H1 (cell line): Measurements from ENCODE around the gene FXYD7. TPM values are rescaled to one million over a fixed set of nuclear protein-coding genes. Genes with fewer than 3 reads are reported as not detected.

ENCODE experiments used
- CHD7 ChIP-seq: fragments of 300-600 bp; sonication (generic); IDR thresholded peaks from 2 replicates; pipeline ENCODE4 v1.7.1; 2012; ENCODE audit warnings: low read length, moderate library complexity, mild to moderate bottlenecking, inconsistent platforms; ENCODE audit not compliant: insufficient replicate concordance
- GABPA ChIP-seq: IDR thresholded peaks from 2 replicates; pipeline ENCODE4 v1.6.1; 2011; ENCODE audit warnings: mild to moderate bottlenecking, low read length, moderate library complexity, borderline replicate concordance; ENCODE audit not compliant: insufficient read depth
- KDM5A ChIP-seq: fragments of 200-600 bp; IDR thresholded peaks from 2 replicates; pipeline ENCODE4 v1.7.1; 2012; ENCODE audit warnings: mild to moderate bottlenecking, low read length, inconsistent platforms, mixed read lengths
- PHF8 ChIP-seq: fragments of 200-600 bp; sonication (generic); conservative IDR thresholded peaks from 2 replicates; pipeline ENCODE4 v1.7.1; 2012; ENCODE audit warnings: low read depth, mild to moderate bottlenecking, inconsistent platforms, low read length, moderate library complexity
- SIRT6 ChIP-seq: IDR thresholded peaks from one replicate; pipeline ENCODE4 v1.7.1; 2012; ENCODE audit warnings: low read length, inconsistent platforms
- TCF12 ChIP-seq: IDR thresholded peaks from 2 replicates; pipeline ENCODE4 v1.6.1; 2011; ENCODE audit warnings: low read depth, mild to moderate bottlenecking, low read length
- polyA plus RNA-seq, 7 experiments: library from polyadenylated mRNA; depleted of rRNA in 3 of 7; stranded (reverse) in 5 of 7; unstranded in 2 of 7; fragments of >200 nt in 5 of 7; fragments of 200-250 nt in 2 of 7; gene quantifications; 1 replicate in 5 of 7; 2 replicates in 1 of 7; 4 replicates in 1 of 7; pipeline versions ENCODE4 v1.2.1 to v1.2.3, GENCODE V29; 2011 to 2013; ENCODE audit warnings: missing spikeins in 2 of 7, mixed read lengths in 2 of 7
- total RNA-seq: library from RNA; stranded (reverse); fragmentation: NEBNext Ultra II Directional; extraction: Animal tissue kit (Norgen Biotek cat#: 25700); gene quantifications from 2 replicates; pipeline ENCODE4 v1.2.1, GENCODE V29; 2021

FXYD7 gene
- total and polyA plus RNA-seq, 2 of the 8 experiments (the other 6 are each of a cell fraction or from before 2014, with no cell fraction given): 12.1 to 14.3 TPM

GRCh38 chr19:35176181-35176570 is 33.1 kb downstream of the FXYD7 start (continued):
- TF ChIP-seq CHD7 (no peak), TCF12 (no peak), PHF8 (no peak), GABPA (no peak), SIRT6 (no peak), KDM5A (no peak)
- TF ChIP-seq, all 59 proteins: peak for 0
